SK-N-SH (cell line): ENCODE measurements around the gene DOCK4. TPM values are rescaled to one million over a fixed set of nuclear protein-coding genes. Genes with fewer than 3 reads are reported as not detected.

ENCODE experiments used
- CTCF ChIA-PET: fragments of 300-600, 350-600 bp; formaldehyde crosslinking; extraction: SDS; loops from one replicate; lab custom pipeline; 2021; lab: Yijun Ruan, JAX
- POLR2A ChIA-PET: fragments of 350-600 bp; sonication (Branson Sonifier 250); formaldehyde crosslinking; extraction: SDS; loops from one replicate; lab custom pipeline; 2020; ENCODE audit warnings: antibody characterized with exemption, inconsistent platforms; lab: Yijun Ruan, JAX
- DNase-seq: peaks from one replicate; pipeline ENCODE4 v3.0.0; 2012
- H2AFZ ChIP-seq: fragments of 200-600 bp; sonication (generic); 2 replicates; pipeline ENCODE4 v1.8.1; 2016; ENCODE audit warnings: antibody characterized with exemption, mild to moderate bottlenecking, low read depth
- H3F3A ChIP-seq: fragments of 200-600 bp; sonication (generic); replicated peaks from 2 replicates; pipeline ENCODE3; 2016; ENCODE audit warnings: antibody characterized with exemption, mild to moderate bottlenecking; ENCODE audit not compliant: insufficient read depth
- H3K27ac ChIP-seq, 2 experiments: fragments of 200-500 bp in 1 of 2; fragments of 200-600 bp in 1 of 2; sonication (Bioruptor generic) in 1 of 2; sonication (generic), shearing (Covaris generic) in 1 of 2; 2 replicates each; pipeline versions ENCODE4 v1.5.1 to v1.6.1; 2014 to 2016; ENCODE audit warnings: low read depth in 2 of 2, inconsistent platforms in 1 of 2, low read length in 1 of 2, mild to moderate bottlenecking in 1 of 2, mixed read lengths in 1 of 2
- H3K27me3 ChIP-seq: fragments of 200-600 bp; sonication (generic), shearing (Covaris generic); 2 replicates; pipeline ENCODE4 v1.6.1; 2016; ENCODE audit warnings: mixed run types; ENCODE audit not compliant: insufficient read depth
- H3K36me3 ChIP-seq, 2 experiments: fragments of 200-500 bp in 1 of 2; fragments of 200-600 bp in 1 of 2; sonication (Bioruptor generic) in 1 of 2; sonication (generic) in 1 of 2; replicated peaks in 1 of 2; 2 replicates each; pipeline versions ENCODE3 to v1.5.1; 2014 to 2016; ENCODE audit warnings: low read length in 1 of 2, mild to moderate bottlenecking in 1 of 2; ENCODE audit not compliant: insufficient read depth in 2 of 2, control insufficient read depth in 1 of 2
- H3K4me1 ChIP-seq, 2 experiments: fragments of 200-500 bp in 1 of 2; fragments of 200-600 bp in 1 of 2; sonication (Bioruptor generic) in 1 of 2; sonication (generic), shearing (Covaris generic) in 1 of 2; 2 replicates each; pipeline versions ENCODE4 v1.5.1 to v1.6.1; 2014 to 2016; ENCODE audit warnings: low read depth in 1 of 2, low read length in 1 of 2, mixed run types in 1 of 2; ENCODE audit not compliant: insufficient read depth in 2 of 2, control insufficient read depth in 1 of 2
- H3K4me2 ChIP-seq: fragments of 200-600 bp; sonication (generic), shearing (Covaris generic); 2 replicates; pipeline ENCODE4 v1.6.1; 2017; ENCODE audit warnings: mixed run types
- H3K4me3 ChIP-seq, 2 experiments: fragments of 200-500 bp in 1 of 2; fragments of 200-600 bp in 1 of 2; sonication (Bioruptor generic) in 1 of 2; sonication (generic), shearing (Covaris generic) in 1 of 2; 2 replicates each; pipeline versions ENCODE4 v1.5.1 to v1.8.1; 2014 to 2016; ENCODE audit warnings: low read depth in 2 of 2, inconsistent platforms in 1 of 2, low read length in 1 of 2, mild to moderate bottlenecking in 1 of 2, mixed read lengths in 1 of 2, moderate library complexity in 1 of 2
- H3K79me2 ChIP-seq: fragments of 200-600 bp; sonication (generic); 2 replicates; pipeline ENCODE4 v1.8.1; 2017; ENCODE audit warnings: mild to moderate bottlenecking; ENCODE audit not compliant: insufficient read depth
- H3K9ac ChIP-seq: fragments of 200-600 bp; sonication (generic); 2 replicates; pipeline ENCODE4 v1.6.1; 2017; ENCODE audit warnings: mixed run types
- H3K9me2 ChIP-seq: fragments of 200-600 bp; sonication (generic); 2 replicates; pipeline ENCODE4 v1.6.1; 2017; ENCODE audit warnings: mixed run types
- H3K9me3 ChIP-seq: fragments of 200-600 bp; sonication (generic); 2 replicates; pipeline ENCODE4 v1.6.1; 2017; ENCODE audit warnings: mixed run types, mild to moderate bottlenecking, moderate library complexity
- H4K20me1 ChIP-seq: fragments of 200-600 bp; sonication (generic); 2 replicates; pipeline ENCODE4 v1.6.1; 2017; ENCODE audit warnings: mild to moderate bottlenecking, mixed run types; ENCODE audit not compliant: insufficient read depth
- CTCF ChIP-seq: fragments of 200-600 bp; sonication (generic); IDR thresholded peaks from 2 replicates; pipeline ENCODE4 v1.6.1; 2017; ENCODE audit warnings: antibody characterized with exemption, mild to moderate bottlenecking, moderate library complexity
- ELF1 ChIP-seq: IDR thresholded peaks from 2 replicates; pipeline ENCODE4 v1.4.0; 2012
- EP300 ChIP-seq, 2 experiments: IDR thresholded peaks; 2 replicates each; pipeline versions ENCODE4 v1.4.0 to v1.6.1; 2012; ENCODE audit warnings: borderline replicate concordance in 1 of 2, low read depth in 1 of 2, low read length in 1 of 2
- FOXM1 ChIP-seq: IDR thresholded peaks from 2 replicates; pipeline ENCODE4 v1.4.0; 2012; ENCODE audit warnings: low read depth, mild to moderate bottlenecking
- GATA2 ChIP-seq: sonication (generic); formaldehyde crosslinking; IDR thresholded peaks from 2 replicates; pipeline ENCODE4 v1.5.0; 2020; ENCODE audit warnings: mild to moderate bottlenecking, missing genetic modification reagents
- JUND ChIP-seq: IDR thresholded peaks from 2 replicates; pipeline ENCODE4 v1.4.0; 2012
- MXI1 ChIP-seq: IDR thresholded peaks from 2 replicates; pipeline ENCODE4 v1.6.1; 2012; ENCODE audit warnings: mild to moderate bottlenecking, low read depth, low read length, improper control_type of control experiment
- NFIC ChIP-seq: IDR thresholded peaks from 2 replicates; pipeline ENCODE4 v1.4.0; 2012; ENCODE audit warnings: borderline replicate concordance
- PBX3 ChIP-seq: IDR thresholded peaks from 2 replicates; pipeline ENCODE4; 2012
- POLR2AphosphoS5 ChIP-seq: IDR thresholded peaks from 2 replicates; pipeline ENCODE4 v1.6.1; 2012; ENCODE audit warnings: low read depth, low read length
- RAD21 ChIP-seq: IDR thresholded peaks from 2 replicates; pipeline ENCODE4 v1.6.1; 2012; ENCODE audit warnings: mild to moderate bottlenecking, low read length
- RCOR1 ChIP-seq: fragments of 150-350 bp; IDR thresholded peaks from 2 replicates; pipeline ENCODE4 v1.6.1; 2017; ENCODE audit warnings: antibody characterized with exemption, low read length
- REST ChIP-seq: IDR thresholded peaks from 2 replicates; pipeline ENCODE4 v1.6.1; 2012; ENCODE audit warnings: mild to moderate bottlenecking, low read depth, low read length, moderate library complexity
- RFX5 ChIP-seq: IDR thresholded peaks from 2 replicates; pipeline ENCODE4 v1.6.1; 2012; ENCODE audit warnings: mild to moderate bottlenecking, improper control_type of control experiment, low read length
- RXRA ChIP-seq: IDR thresholded peaks from 2 replicates; pipeline ENCODE4 v1.4.0; 2012; ENCODE audit warnings: low read depth, mild to moderate bottlenecking, borderline replicate concordance
- SIN3A ChIP-seq: IDR thresholded peaks from 2 replicates; pipeline ENCODE4 v1.6.1; 2012; ENCODE audit warnings: low read depth, mild to moderate bottlenecking, low read length, moderate library complexity, borderline replicate concordance
- TAF1 ChIP-seq: IDR thresholded peaks from 2 replicates; pipeline ENCODE4 v1.6.1; 2012; ENCODE audit warnings: low read depth, mild to moderate bottlenecking, low read length, moderate library complexity, borderline replicate concordance
- TCF12 ChIP-seq: IDR thresholded peaks from 2 replicates; pipeline ENCODE4 v1.4.0; 2012
- USF2 ChIP-seq: fragments of 150-350 bp; IDR thresholded peaks from 2 replicates; pipeline ENCODE4 v1.6.1; 2017; ENCODE audit warnings: antibody characterized with exemption, low read length, low read depth, borderline replicate concordance
- ZBTB33 ChIP-seq: IDR thresholded peaks from 2 replicates; pipeline ENCODE4 v1.4.0; 2012; ENCODE audit warnings: low read depth, borderline replicate concordance
- WGBS: methylation state at CpG from one replicate; pipeline ENCODE4 v1.1.6; 2017; ENCODE audit warnings: low lambda C conversion rate; 5-methylcytosine and 5-hydroxymethylcytosine counted together
- polyA plus RNA-seq, 3 experiments: library from polyadenylated mRNA; depleted of rRNA; stranded (reverse); fragments of >200 nt; gene quantifications; 2 replicates each; pipeline ENCODE4 v1.2.3, GENCODE V29; 2012

DOCK4 gene
- polyA plus RNA-seq, 1 of the 3 experiments (the other 2 are of a cell fraction) = 8.5 TPM

- H3K4me1 ChIP-seq = peaks cover 0 to 2% of the 10 kb centered on the region in 2 experiments; a peak in 2 of 4 replicates
- DNase-seq = no peak
- no peak overlapping the region for H3K4me3 ChIP-seq
- H3K9me2 ChIP-seq = no peaks in the 10 kb centered on the region
- no peaks in the 10 kb centered on the region for H3K9me3 ChIP-seq
- no peaks in the 10 kb centered on the region for H3K79me2 ChIP-seq
- H4K20me1 ChIP-seq = no peaks in the 10 kb centered on the region
- H3K36me3 ChIP-seq = no peaks in the 10 kb centered on the region
- no peaks in the 10 kb centered on the region for H3F3A ChIP-seq
- H3K27ac ChIP-seq = no peak overlapping the region
- H3K9ac ChIP-seq = no peak overlapping the region
- CTCF ChIA-PET = interaction anchor here (0.5 to 2.3 kb wide), 5 partner anchors 9 to 1152 kb away, joined by 3 to 8 read pairs (median 5); no protein-coding TSS in a partner anchor
- no peak overlapping the region for H3K4me2 ChIP-seq
- WGBS = 92% methylated on average over 5 of the region's 5 CpGs
- H3K27me3 ChIP-seq = no peaks in the 10 kb centered on the region
- TF ChIP-seq JUND = no peak
- no peak for TF ChIP-seq EP300 (IDR thresholded peaks at IDR 0.05; ENCODE audit: borderline replicate concordance in 1 of 2, low read depth in 1 of 2, low read length in 1 of 2)
- no peak for TF ChIP-seq ZBTB33
- no peak for TF ChIP-seq NFIC
- no peak for TF ChIP-seq SIN3A
- no peak for TF ChIP-seq RXRA
- no peak for TF ChIP-seq RCOR1
- no peak for TF ChIP-seq USF2
- no peak for TF ChIP-seq REST
- TF ChIP-seq MXI1 = no peak
- no peak for TF ChIP-seq FOXM1
- no peak for TF ChIP-seq PBX3
- no peak for TF ChIP-seq TCF12
- TF ChIP-seq RFX5 = no peak
- TF ChIP-seq RAD21 = no peak
- TF ChIP-seq ELF1 = no peak
- no peak for TF ChIP-seq POLR2AphosphoS5
- TF ChIP-seq GATA2 = no peak
- TF ChIP-seq CTCF = no peak
- TF ChIP-seq TAF1 = no peak
- TF ChIP-seq, all 33 proteins: peak for 0
- no peak overlapping the region for H2AFZ ChIP-seq
- POLR2A ChIA-PET = no interaction called here
Observed at GRCh38 chr7:112092709-112093395, 113.3 kb downstream of the DOCK4 start.
